Liver (tissue), 9 donors: ENCODE data around the gene C1QA. TPM values are rescaled to one million over a fixed set of nuclear protein-coding genes. Genes with fewer than 3 reads are reported as not detected.

Experiments
- DNase-seq: peaks from one replicate; pipeline ENCODE4 v3.0.0-alpha.2; 2017; ENCODE audit warnings: low spot score
- H3K27ac ChIP-seq, 2 donors: one replicate each; pipeline ENCODE4 v1.7.0; 2013; ENCODE audit warnings: inconsistent platforms in 2 of 2, low read length in 2 of 2, control low read depth in 1 of 2, low read depth in 1 of 2, mild to moderate bottlenecking in 1 of 2
- H3K27me3 ChIP-seq, 4 donors: one replicate each; pipeline versions ENCODE4 v1.6.1 to v1.7.0; 2013; ENCODE audit warnings: low read length in 3 of 4, inconsistent platforms in 1 of 4, mild to moderate bottlenecking in 1 of 4, moderate library complexity in 1 of 4; ENCODE audit not compliant: control insufficient read depth in 4 of 4, insufficient read depth in 4 of 4
- H3K36me3 ChIP-seq, 4 donors: one replicate each; pipeline versions ENCODE4 v1.6.1 to v1.7.0; 2013; ENCODE audit warnings: low read length in 3 of 4, mild to moderate bottlenecking in 3 of 4, low read depth in 1 of 4, moderate library complexity in 1 of 4; ENCODE audit not compliant: control insufficient read depth in 4 of 4, insufficient read depth in 3 of 4
- H3K4me1 ChIP-seq, 4 donors: one replicate each; pipeline versions ENCODE4 v1.6.1 to v1.7.0; 2013; ENCODE audit warnings: low read length in 3 of 4, mild to moderate bottlenecking in 3 of 4, moderate library complexity in 1 of 4; ENCODE audit not compliant: control insufficient read depth in 4 of 4, insufficient read depth in 4 of 4
- H3K4me3 ChIP-seq, 3 donors: one replicate each; pipeline versions ENCODE4 v1.6.1 to v1.7.0; 2013; ENCODE audit warnings: low read length in 3 of 3, control low read depth in 1 of 3, low read depth in 1 of 3, mild to moderate bottlenecking in 1 of 3
- H3K9ac ChIP-seq, 2 donors: one replicate each; pipeline ENCODE4 v1.7.0; 2013; ENCODE audit warnings: low read length in 2 of 2, mild to moderate bottlenecking in 2 of 2, moderate library complexity in 2 of 2, control low read depth in 1 of 2, low read depth in 1 of 2
- H3K9me3 ChIP-seq, 4 donors: one replicate each; pipeline versions ENCODE4 v1.6.1 to v1.7.0; 2013; ENCODE audit warnings: low read length in 3 of 4; ENCODE audit not compliant: control insufficient read depth in 4 of 4
- EGR1 ChIP-seq, 2 donors: IDR thresholded peaks; 2 replicates each; pipeline ENCODE4 v1.6.1; 2016 to 2018; ENCODE audit warnings: antibody characterized with exemption in 2 of 2, low read depth in 2 of 2
- FOXA1 ChIP-seq: IDR thresholded peaks from 2 replicates; pipeline ENCODE4 v1.6.1; 2016; ENCODE audit warnings: antibody characterized with exemption
- FOXA2 ChIP-seq: IDR thresholded peaks from 2 replicates; pipeline ENCODE4 v1.6.1; 2016; ENCODE audit warnings: antibody characterized with exemption
- GABPA ChIP-seq, 2 donors: IDR thresholded peaks in 1 of 2; conservative IDR thresholded peaks in 1 of 2; 2 replicates each; pipeline ENCODE4 v1.6.1; 2016; ENCODE audit warnings: antibody characterized with exemption in 2 of 2, mild to moderate bottlenecking in 1 of 2, moderate library complexity in 1 of 2
- HNF4A ChIP-seq, 2 donors: conservative IDR thresholded peaks; 2 replicates each; pipeline ENCODE4 v1.6.1; 2016; ENCODE audit warnings: antibody characterized with exemption in 2 of 2, mild to moderate bottlenecking in 2 of 2
- HNF4G ChIP-seq: IDR thresholded peaks from 2 replicates; pipeline ENCODE4 v1.6.1; 2016; ENCODE audit warnings: antibody characterized with exemption
- JUND ChIP-seq, 2 donors: IDR thresholded peaks; 2 replicates each; pipeline ENCODE4 v1.6.1; 2016; ENCODE audit warnings: antibody characterized with exemption in 2 of 2
- NR2F2 ChIP-seq: IDR thresholded peaks from 2 replicates; pipeline ENCODE4 v1.6.1; 2016; ENCODE audit warnings: antibody characterized with exemption
- RAD21 ChIP-seq, 2 donors: IDR thresholded peaks; 2 replicates each; pipeline ENCODE4 v1.6.1; 2016; ENCODE audit warnings: antibody characterized with exemption in 2 of 2, mild to moderate bottlenecking in 2 of 2
- RXRA ChIP-seq, 2 donors: IDR thresholded peaks; 2 replicates each; pipeline ENCODE4 v1.6.1; 2017 to 2018; ENCODE audit warnings: antibody characterized with exemption in 2 of 2, mild to moderate bottlenecking in 1 of 2
- SP1 ChIP-seq: IDR thresholded peaks from 2 replicates; pipeline ENCODE4 v1.6.1; 2018; ENCODE audit warnings: antibody characterized with exemption, mild to moderate bottlenecking
- TAF1 ChIP-seq: conservative IDR thresholded peaks from 2 replicates; pipeline ENCODE4 v1.6.1; 2016; ENCODE audit warnings: antibody characterized with exemption, mild to moderate bottlenecking
- YY1 ChIP-seq: IDR thresholded peaks from 2 replicates; pipeline ENCODE4 v1.6.1; 2016; ENCODE audit warnings: antibody characterized with exemption, mild to moderate bottlenecking
- ZBTB33 ChIP-seq: IDR thresholded peaks from 2 replicates; pipeline ENCODE4 v1.6.1; 2016; ENCODE audit warnings: antibody characterized with exemption
- WGBS: extraction: QIAGEN DNeasy Blood & Tissue Kit; methylation state at CpG from one replicate; pipeline ENCODE4 v1.1.7; 2013; 5-methylcytosine and 5-hydroxymethylcytosine counted together
- polyA plus RNA-seq, 2 donors: library from polyadenylated mRNA; stranded (reverse) in 1 of 2; unstranded in 1 of 2; fragments of 200-250 nt in 1 of 2; fragments of >200 nt in 1 of 2; fragmentation: Nextera tagmentation in 1 of 2; extraction: Ambion mirVana in 1 of 2; gene quantifications; one replicate each; pipeline versions ENCODE4 v1.2.1 to v1.2.3, GENCODE V29; 2013 to 2015
- total RNA-seq, 2 donors: library from RNA; depleted of rRNA; stranded (reverse); fragments of >200 nt; gene quantifications; one replicate each; pipeline ENCODE4 v1.2.3, GENCODE V29; 2014
- TF ChIP-seq, protein P1 (sequence below): IDR thresholded peaks from 2 replicates; pipeline ENCODE4 v1.6.1; 2016; ENCODE audit warnings: antibody characterized with exemption, mild to moderate bottlenecking
- TF ChIP-seq, protein P2 (sequence below): IDR thresholded peaks from 2 replicates; pipeline ENCODE4 v1.6.1; 2016; ENCODE audit warnings: antibody characterized with exemption
- TF ChIP-seq, protein P3 (sequence below): fragments of 150-350 bp; IDR thresholded peaks from 2 replicates; pipeline ENCODE4 v1.5.1; 2017; ENCODE audit warnings: improper control_type of control experiment, low read depth, low read length; ENCODE audit not compliant: missing input control
- TF ChIP-seq, protein P4 (sequence below): IDR thresholded peaks from 2 replicates; pipeline ENCODE4 v1.6.1; 2016; ENCODE audit warnings: antibody characterized with exemption
- donor health status: healthy.
- donor health status: healthy.
- donor health status: healthy.
- donor health status: healthy.
- donor health status: healthy.

Gene C1QA
- total and polyA plus RNA-seq, 4 donors: 73.0 to 243 (median 94.6) TPM

GRCh38 chr1:22651941-22652856 is 15.8 kb downstream of the C1QA start:
- TF ChIP-seq FOXA1: no peak
- TF ChIP-seq, protein P1, sequence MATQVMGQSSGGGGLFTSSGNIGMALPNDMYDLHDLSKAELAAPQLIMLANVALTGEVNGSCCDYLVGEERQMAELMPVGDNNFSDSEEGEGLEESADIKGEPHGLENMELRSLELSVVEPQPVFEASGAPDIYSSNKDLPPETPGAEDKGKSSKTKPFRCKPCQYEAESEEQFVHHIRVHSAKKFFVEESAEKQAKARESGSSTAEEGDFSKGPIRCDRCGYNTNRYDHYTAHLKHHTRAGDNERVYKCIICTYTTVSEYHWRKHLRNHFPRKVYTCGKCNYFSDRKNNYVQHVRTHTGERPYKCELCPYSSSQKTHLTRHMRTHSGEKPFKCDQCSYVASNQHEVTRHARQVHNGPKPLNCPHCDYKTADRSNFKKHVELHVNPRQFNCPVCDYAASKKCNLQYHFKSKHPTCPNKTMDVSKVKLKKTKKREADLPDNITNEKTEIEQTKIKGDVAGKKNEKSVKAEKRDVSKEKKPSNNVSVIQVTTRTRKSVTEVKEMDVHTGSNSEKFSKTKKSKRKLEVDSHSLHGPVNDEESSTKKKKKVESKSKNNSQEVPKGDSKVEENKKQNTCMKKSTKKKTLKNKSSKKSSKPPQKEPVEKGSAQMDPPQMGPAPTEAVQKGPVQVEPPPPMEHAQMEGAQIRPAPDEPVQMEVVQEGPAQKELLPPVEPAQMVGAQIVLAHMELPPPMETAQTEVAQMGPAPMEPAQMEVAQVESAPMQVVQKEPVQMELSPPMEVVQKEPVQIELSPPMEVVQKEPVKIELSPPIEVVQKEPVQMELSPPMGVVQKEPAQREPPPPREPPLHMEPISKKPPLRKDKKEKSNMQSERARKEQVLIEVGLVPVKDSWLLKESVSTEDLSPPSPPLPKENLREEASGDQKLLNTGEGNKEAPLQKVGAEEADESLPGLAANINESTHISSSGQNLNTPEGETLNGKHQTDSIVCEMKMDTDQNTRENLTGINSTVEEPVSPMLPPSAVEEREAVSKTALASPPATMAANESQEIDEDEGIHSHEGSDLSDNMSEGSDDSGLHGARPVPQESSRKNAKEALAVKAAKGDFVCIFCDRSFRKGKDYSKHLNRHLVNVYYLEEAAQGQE: no peak
- no peak for TF ChIP-seq YY1
- TF ChIP-seq, protein P2, sequence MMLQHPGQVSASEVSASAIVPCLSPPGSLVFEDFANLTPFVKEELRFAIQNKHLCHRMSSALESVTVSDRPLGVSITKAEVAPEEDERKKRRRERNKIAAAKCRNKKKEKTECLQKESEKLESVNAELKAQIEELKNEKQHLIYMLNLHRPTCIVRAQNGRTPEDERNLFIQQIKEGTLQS: no peak
- no peak for TF ChIP-seq ZBTB33
- TF ChIP-seq GABPA (IDR thresholded peaks at IDR 0.05 in 1 of 2, conservative IDR thresholded peaks at IDR 0.05 in 1 of 2): no peak
- no peak for TF ChIP-seq EGR1 (IDR thresholded peaks at IDR 0.05; ENCODE audit: low read depth in 2 of 2)
- no peak for TF ChIP-seq JUND (IDR thresholded peaks at IDR 0.05)
- TF ChIP-seq HNF4G: no peak
- TF ChIP-seq RXRA (IDR thresholded peaks at IDR 0.05): no peak
- TF ChIP-seq FOXA2: no peak
- TF ChIP-seq NR2F2: no peak
- TF ChIP-seq, protein P3, sequence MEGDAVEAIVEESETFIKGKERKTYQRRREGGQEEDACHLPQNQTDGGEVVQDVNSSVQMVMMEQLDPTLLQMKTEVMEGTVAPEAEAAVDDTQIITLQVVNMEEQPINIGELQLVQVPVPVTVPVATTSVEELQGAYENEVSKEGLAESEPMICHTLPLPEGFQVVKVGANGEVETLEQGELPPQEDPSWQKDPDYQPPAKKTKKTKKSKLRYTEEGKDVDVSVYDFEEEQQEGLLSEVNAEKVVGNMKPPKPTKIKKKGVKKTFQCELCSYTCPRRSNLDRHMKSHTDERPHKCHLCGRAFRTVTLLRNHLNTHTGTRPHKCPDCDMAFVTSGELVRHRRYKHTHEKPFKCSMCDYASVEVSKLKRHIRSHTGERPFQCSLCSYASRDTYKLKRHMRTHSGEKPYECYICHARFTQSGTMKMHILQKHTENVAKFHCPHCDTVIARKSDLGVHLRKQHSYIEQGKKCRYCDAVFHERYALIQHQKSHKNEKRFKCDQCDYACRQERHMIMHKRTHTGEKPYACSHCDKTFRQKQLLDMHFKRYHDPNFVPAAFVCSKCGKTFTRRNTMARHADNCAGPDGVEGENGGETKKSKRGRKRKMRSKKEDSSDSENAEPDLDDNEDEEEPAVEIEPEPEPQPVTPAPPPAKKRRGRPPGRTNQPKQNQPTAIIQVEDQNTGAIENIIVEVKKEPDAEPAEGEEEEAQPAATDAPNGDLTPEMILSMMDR: no peak
- no peak for TF ChIP-seq SP1
- TF ChIP-seq TAF1: no peak
- TF ChIP-seq HNF4A (conservative IDR thresholded peaks at IDR 0.05): no peak
- no peak for TF ChIP-seq RAD21 (IDR thresholded peaks at IDR 0.05)
- TF ChIP-seq, protein P4, sequence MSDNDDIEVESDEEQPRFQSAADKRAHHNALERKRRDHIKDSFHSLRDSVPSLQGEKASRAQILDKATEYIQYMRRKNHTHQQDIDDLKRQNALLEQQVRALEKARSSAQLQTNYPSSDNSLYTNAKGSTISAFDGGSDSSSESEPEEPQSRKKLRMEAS: no peak
- no peak for DNase-seq
- Histone ChIP-seq H3K27me3 (no peaks in the 10 kb centered on the region), H3K4me1 (no peaks in the 10 kb centered on the region), H3K36me3 (no peaks in the 10 kb centered on the region), H3K27ac (no peak overlapping the region), H3K4me3 (no peak overlapping the region), H3K9me3 (no peaks in the 10 kb centered on the region), H3K9ac (no peak overlapping the region)
- 77% methylated on average over 15 of the region's 15 CpGs for WGBS
